IPS-15b (cell line): Measurements from ENCODE around the gene TPRG1L.
A peak's percentile ranks its signal among the peaks of the same experiment; 100 is the strongest.

Experiments
- H3K27me3 ChIP-seq: one replicate; pipeline ENCODE4 v1.6.1; 2013; ENCODE audit warnings: low read length; ENCODE audit not compliant: control insufficient read depth, insufficient read depth
- H3K36me3 ChIP-seq: one replicate; pipeline ENCODE4 v1.6.1; 2013; ENCODE audit warnings: low read length; ENCODE audit not compliant: control insufficient read depth, insufficient read depth
- H3K4me1 ChIP-seq: one replicate; pipeline ENCODE4 v1.6.1; 2013; ENCODE audit warnings: mild to moderate bottlenecking, low read length; ENCODE audit not compliant: control insufficient read depth, insufficient read depth
- H3K4me3 ChIP-seq: one replicate; pipeline ENCODE4 v1.5.1; 2013; ENCODE audit warnings: low read depth, low read length
- H3K9ac ChIP-seq: one replicate; pipeline ENCODE4 v1.6.1; 2013; ENCODE audit warnings: low read depth, mild to moderate bottlenecking, low read length
- H3K9me3 ChIP-seq: one replicate; pipeline ENCODE4 v1.6.1; 2013; ENCODE audit warnings: mild to moderate bottlenecking, low read length; ENCODE audit not compliant: control insufficient read depth, insufficient read depth

The TPRG1L gene

DNA sequence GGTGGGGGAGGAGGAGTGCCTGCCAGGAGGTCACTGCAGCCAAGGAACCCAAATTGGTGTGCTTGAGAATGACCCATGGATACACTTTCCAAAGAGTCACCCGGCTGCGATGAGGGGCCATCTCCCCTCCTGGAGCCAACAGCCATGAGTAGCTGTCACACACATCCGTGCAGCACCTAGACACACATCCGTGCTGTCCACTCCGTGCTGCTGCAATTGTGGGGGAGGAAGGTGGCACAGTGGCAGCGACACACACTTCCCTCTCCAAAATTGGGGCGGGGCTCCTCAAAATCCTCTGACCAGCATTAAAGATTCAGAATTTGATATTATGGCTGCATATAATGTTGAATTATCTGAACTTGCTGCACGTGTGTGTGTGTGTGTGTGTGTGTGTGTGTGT is 43.3 kb downstream of the TPRG1L start:
- Histone ChIP-seq H3K4me1 (no peaks in the 10 kb centered on the region), H3K9ac (no peak overlapping the region), H3K9me3 (no peaks in the 10 kb centered on the region), H3K4me3 (no peak overlapping the region), H3K27me3 (no peaks in the 10 kb centered on the region), H3K36me3 (no peaks in the 10 kb centered on the region)

GRCh38 chr1:3668585-3669300 is 43.9 kb downstream of the TPRG1L start:
- no peak overlapping the region for H3K4me3 ChIP-seq
- H3K27me3 ChIP-seq = no peaks in the 10 kb centered on the region
- no peaks in the 10 kb centered on the region for H3K36me3 ChIP-seq
- no peaks in the 10 kb centered on the region for H3K9me3 ChIP-seq
- H3K9ac ChIP-seq = no peak overlapping the region
- H3K4me1 ChIP-seq = no peaks in the 10 kb centered on the region

DNA sequence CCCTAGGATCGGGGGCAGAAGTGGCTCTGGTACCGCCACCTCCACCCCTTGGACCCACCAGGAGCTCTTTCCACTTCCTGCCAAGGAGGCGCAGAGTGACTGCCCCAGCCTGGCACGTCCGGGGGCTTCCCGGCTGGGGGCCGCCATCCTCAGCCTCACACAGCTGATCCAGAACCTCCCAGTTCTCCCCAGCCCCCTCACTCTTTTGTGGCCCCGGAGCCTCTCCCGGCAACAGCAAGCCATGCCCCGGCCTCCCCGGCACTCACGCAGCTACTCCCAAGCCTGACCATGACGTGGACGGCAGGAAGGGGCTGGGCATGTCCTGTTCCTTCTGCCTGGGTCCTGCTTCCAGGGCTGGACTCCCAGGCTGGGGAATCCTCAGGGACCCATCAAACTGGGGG is 44.6 kb downstream of the TPRG1L start:
- Histone ChIP-seq H3K4me1 (no peaks in the 10 kb centered on the region), H3K36me3 (no peaks in the 10 kb centered on the region), H3K9ac (no peak overlapping the region), H3K4me3 (no peak overlapping the region), H3K27me3 (no peaks in the 10 kb centered on the region), H3K9me3 (no peaks in the 10 kb centered on the region)

DNA sequence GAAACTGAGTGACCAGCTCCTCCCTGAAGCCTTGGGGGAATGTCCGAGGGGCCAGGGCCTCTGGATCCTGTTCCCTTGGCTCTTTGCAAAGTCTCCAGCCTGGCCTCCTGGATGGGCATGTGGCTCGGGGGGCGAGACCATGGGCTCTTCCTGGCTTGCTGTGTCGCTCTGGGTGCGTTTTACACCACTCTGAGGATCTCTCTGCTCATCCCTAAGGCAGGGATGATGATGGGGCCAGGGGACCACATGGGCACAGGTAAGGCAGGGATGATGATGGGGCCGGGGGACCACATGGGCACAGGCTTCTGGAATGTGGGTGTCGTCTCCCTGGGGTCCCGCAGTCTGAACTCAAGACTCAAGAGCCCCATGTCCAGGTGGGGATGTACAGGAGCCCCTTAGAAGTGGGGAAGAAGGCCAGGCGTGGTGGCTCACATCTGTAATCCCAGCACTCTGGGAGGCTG is 45.2 kb downstream of the TPRG1L start:
- no peaks in the 10 kb centered on the region for H3K4me1 ChIP-seq
- H3K27me3 ChIP-seq = no peaks in the 10 kb centered on the region
- no peaks in the 10 kb centered on the region for H3K9me3 ChIP-seq
- no peaks in the 10 kb centered on the region for H3K36me3 ChIP-seq
- no peak overlapping the region for H3K9ac ChIP-seq
- H3K4me3 ChIP-seq = no peak overlapping the region

DNA sequence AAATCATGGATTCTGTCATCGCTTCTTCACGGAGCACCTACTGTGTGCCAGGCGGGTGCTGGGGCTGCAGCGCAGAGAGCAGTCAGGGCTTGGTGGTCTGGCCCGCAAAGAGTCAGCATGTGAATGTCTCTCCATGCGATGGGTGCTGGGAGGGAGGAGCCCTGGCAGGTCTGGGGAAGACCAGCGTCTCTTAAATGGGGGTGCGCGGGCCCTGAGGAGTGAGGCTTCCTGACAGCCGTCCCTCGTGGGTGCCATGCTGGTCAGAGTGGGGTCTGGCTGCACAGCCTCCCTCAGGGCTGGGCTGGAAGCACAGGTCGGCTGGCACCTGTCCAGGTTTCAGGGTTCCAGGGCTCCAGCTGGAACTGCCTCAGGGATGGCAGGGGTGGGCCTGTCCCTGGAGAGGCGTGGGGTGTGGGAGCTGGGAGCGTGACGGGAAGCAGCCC is 46.0 kb downstream of the TPRG1L start:
- Histone ChIP-seq H3K4me1 (no peaks in the 10 kb centered on the region), H3K27me3 (no peaks in the 10 kb centered on the region), H3K9ac (no peak overlapping the region), H3K4me3 (no peak overlapping the region), H3K9me3 (no peaks in the 10 kb centered on the region), H3K36me3 (no peaks in the 10 kb centered on the region)

DNA sequence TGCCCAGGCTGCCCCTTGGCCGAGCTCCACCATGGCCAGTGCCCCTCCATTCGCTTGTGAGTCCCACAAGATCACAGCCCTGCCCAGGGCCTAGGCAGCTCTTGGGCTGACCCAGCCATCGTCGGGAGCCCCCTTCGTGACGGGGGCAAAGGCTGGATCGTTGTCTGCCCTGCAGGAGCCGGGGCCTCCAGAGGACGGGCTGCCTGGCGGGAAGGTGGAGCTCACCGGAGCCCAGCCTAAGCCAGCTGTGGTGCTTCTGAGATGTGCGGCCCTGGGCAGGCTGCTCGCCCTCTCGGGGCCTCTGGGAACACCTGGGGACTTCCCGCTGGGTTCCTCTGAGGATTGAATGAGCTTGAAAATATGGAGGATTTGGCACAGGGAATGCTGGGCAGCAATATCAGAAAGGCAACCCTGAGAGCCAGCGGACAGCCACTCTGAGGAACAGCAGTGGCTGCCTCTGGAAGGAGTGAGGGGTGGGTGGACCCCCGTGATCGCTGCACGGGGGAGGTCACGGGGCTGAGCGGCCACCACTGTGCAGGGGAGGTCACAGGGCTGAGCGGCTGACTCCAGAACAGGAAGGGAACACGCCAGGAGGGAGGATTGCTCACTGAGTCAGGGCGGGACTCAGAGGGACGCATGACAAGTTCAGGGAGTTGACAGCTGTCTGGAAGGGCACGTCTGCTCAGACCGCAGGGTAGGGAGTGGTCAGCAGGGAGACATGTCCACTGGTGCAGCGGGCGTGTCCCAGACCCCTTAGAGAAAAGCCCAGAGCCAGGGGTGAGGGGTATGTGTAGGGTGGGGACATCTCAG is 46.8 kb downstream of the TPRG1L start:
- Histone ChIP-seq H3K4me1 (no peaks in the 10 kb centered on the region), H3K4me3 (no peak overlapping the region), H3K27me3 (no peaks in the 10 kb centered on the region), H3K36me3 (no peaks in the 10 kb centered on the region), H3K9me3 (no peaks in the 10 kb centered on the region), H3K9ac (no peak overlapping the region)

DNA sequence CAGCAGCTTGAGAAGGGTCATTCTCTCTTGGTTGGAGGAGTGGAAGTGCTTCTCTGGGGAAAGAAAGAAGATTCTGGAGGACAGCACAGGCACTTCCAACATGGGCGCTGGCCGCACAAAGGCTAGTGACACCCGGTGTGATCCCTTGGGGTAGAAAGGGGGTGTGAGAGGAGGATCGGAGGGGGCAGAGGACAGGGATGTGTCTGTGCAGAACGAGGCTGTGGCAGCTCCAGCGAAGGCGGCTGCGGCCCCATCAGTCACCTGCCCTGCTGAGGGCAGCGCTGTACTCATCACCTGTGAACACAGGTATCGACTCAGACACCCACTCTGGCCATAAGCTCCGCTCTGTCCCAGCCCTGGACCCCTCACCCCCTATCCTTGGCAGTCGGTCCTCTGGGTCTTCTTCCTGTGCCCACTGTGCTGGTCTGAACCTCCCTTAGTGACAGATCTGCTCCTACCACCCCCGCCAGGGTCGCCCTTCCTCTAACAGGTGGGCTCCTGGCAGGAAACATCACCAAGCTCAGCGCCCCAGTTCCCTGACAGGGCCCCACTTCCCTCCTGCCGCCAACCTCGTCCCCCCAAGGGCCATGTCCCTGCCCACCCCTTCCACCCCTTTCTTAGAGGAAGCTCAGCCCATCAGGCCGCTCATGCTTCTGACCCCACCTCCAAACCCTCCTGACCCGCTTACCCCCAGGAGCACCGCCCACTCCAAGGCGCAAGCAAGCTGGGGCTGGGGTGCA is 47.6 kb downstream of the TPRG1L start:
- H3K9me3 ChIP-seq = no peaks in the 10 kb centered on the region
- no peaks in the 10 kb centered on the region for H3K4me1 ChIP-seq
- H3K4me3 ChIP-seq = no peak overlapping the region
- no peaks in the 10 kb centered on the region for H3K27me3 ChIP-seq
- H3K9ac ChIP-seq = no peak overlapping the region
- no peaks in the 10 kb centered on the region for H3K36me3 ChIP-seq

DNA sequence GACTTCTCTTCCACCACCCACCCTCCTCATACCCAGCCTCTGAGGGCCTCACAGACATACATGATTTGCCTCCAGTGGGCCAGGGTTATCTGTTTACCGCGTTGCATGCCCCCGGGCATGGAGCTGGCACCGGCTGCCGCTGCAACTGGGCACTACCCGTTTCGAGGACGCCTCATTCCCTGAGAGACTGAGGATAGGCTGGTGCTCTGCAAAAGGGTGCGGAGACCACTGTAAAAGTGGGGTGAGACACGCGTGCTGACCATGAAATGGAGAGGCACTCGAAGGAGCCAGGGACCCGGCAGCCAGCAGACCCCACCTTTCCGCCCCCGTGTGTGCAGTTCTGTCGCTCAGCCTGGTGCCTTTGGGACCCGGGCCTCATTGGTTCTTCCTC is 48.2 kb downstream of the TPRG1L start:
- H3K36me3 ChIP-seq = no peaks in the 10 kb centered on the region
- H3K27me3 ChIP-seq = no peaks in the 10 kb centered on the region
- no peaks in the 10 kb centered on the region for H3K4me1 ChIP-seq
- H3K9me3 ChIP-seq = no peaks in the 10 kb centered on the region
- H3K4me3 ChIP-seq = no peak overlapping the region
- no peak overlapping the region for H3K9ac ChIP-seq

GRCh38 chr1:3673381-3674099 is 48.7 kb downstream of the TPRG1L start:
- H3K4me1 ChIP-seq = no peaks in the 10 kb centered on the region
- no peak overlapping the region for H3K9ac ChIP-seq
- H3K4me3 ChIP-seq = no peak overlapping the region

GRCh38 chr1:3674100-3675094 is 49.6 kb downstream of the TPRG1L start:
- Histone ChIP-seq H3K4me3 (no peak overlapping the region), H3K9ac (peak overlapping the region; percentile 37), H3K36me3 (no peaks in the 10 kb centered on the region), H3K9me3 (no peaks in the 10 kb centered on the region), H3K4me1 (no peaks in the 10 kb centered on the region), H3K27me3 (no peaks in the 10 kb centered on the region)

More at GRCh38 chr1:3673381-3674099, 48.7 kb downstream of the TPRG1L start:
- Histone ChIP-seq H3K27me3 (no peaks in the 10 kb centered on the region), H3K36me3 (no peaks in the 10 kb centered on the region), H3K9me3 (no peaks in the 10 kb centered on the region)
